Transverse colon (tissue), 4 donors: ENCODE measurements around the gene TP53TG5. TPM values are rescaled to one million over a fixed set of nuclear protein-coding genes. Genes with fewer than 3 reads are reported as not detected.

Experiments
- DNase-seq: peaks from one replicate; pipeline ENCODE4 v3.0.0-alpha.2; 2019
- H3K27ac ChIP-seq, 4 donors: fragments of 200-600 bp; sonication (generic); 2 replicates each; pipeline ENCODE4 v1.5.1; 2016 to 2018; ENCODE audit warnings: inconsistent platforms in 4 of 4
- H3K27me3 ChIP-seq: fragments of 200-600 bp; sonication (generic); 2 replicates; pipeline ENCODE4 v1.5.1; 2017; ENCODE audit warnings: inconsistent platforms
- H3K36me3 ChIP-seq, 4 donors: fragments of 200-600 bp; sonication (generic); 2 replicates each; pipeline ENCODE4 v1.5.1; 2017 to 2019; ENCODE audit warnings: inconsistent platforms in 4 of 4
- H3K4me1 ChIP-seq, 4 donors: fragments of 200-600 bp; sonication (generic); 2 replicates each; pipeline ENCODE4 v1.5.1; 2017 to 2020; ENCODE audit warnings: inconsistent platforms in 4 of 4
- H3K4me3 ChIP-seq, 4 donors: fragments of 200-600 bp; sonication (generic); 1 replicate in 1 of 4; 2 replicates in 3 of 4; pipeline versions ENCODE4 v1.5.1 to v1.6.1; 2017 to 2019; ENCODE audit warnings: inconsistent platforms in 4 of 4
- H3K9me3 ChIP-seq, 2 donors: fragments of 200-600 bp; sonication (generic); 2 replicates each; pipeline ENCODE4 v1.5.1; 2017 to 2019; ENCODE audit warnings: inconsistent platforms in 2 of 2
- CTCF ChIP-seq, 5 experiments: fragments of 200-600 bp in 3 of 5; fragments of 450-650 bp in 2 of 5; sonication (generic) in 3 of 5; IDR thresholded peaks; 1 replicate in 2 of 5; 2 replicates in 3 of 5; pipeline ENCODE4 v1.5.1; 2016 to 2017; ENCODE audit warnings: antibody characterized with exemption in 5 of 5, inconsistent platforms in 3 of 5, mild to moderate bottlenecking in 2 of 5, moderate library complexity in 1 of 5
- EP300 ChIP-seq: sonication (generic); formaldehyde crosslinking; IDR thresholded peaks from one replicate; pipeline ENCODE4 v1.6.1; 2017; ENCODE audit warnings: antibody characterized with exemption, low read depth
- POLR2A ChIP-seq: fragments of 450-650 bp; IDR thresholded peaks from one replicate; pipeline ENCODE4 v1.6.1; 2016; ENCODE audit warnings: antibody characterized with exemption, mild to moderate bottlenecking, moderate library complexity
- POLR2AphosphoS5 ChIP-seq, 3 donors: sonication (generic); formaldehyde crosslinking; IDR thresholded peaks; one replicate each; pipeline ENCODE4 v1.6.1; 2016; ENCODE audit warnings: antibody characterized with exemption in 3 of 3
- WGBS, 2 donors: methylation state at CpG; one replicate each; pipeline ENCODE4 v1.1.5; 2018; ENCODE audit warnings: low coverage in 1 of 2; 5-methylcytosine and 5-hydroxymethylcytosine counted together
- in situ Hi-C, 4 donors: fragments of 200-750 bp; cut with MboI; loops; one replicate each; pipeline versions ENCODE4 v1.15.0 to v1.15.1; 2017; ENCODE audit warnings: low sequenced_read_pairs in 3 of 4, low pct_ligation_motif_present in 1 of 4, low pct_unique_long_range_greater_than_20kb in 1 of 4
- intact Hi-C: fragments of 100-400 bp; cut with DNase I; formaldehyde crosslinking; loops from one replicate; pipeline ENCODE4 v1.15.1; 2023; ENCODE audit warnings: low total_unique reads
- total RNA-seq, 4 donors: library from RNA; depleted of rRNA; stranded (reverse); fragments of >200 nt; gene quantifications; one replicate each; pipeline ENCODE4 v1.1.0, GENCODE V29; 2016

Gene TP53TG5
- total RNA-seq, 4 donors from 2014 or later, result 0.14 TPM; not detected in 3

GRCh38 chr20:45406260-45407066 is 28.3 kb upstream of the TP53TG5 start:
- peak; percentile 84 for DNase-seq
- H3K4me3 ChIP-seq, result peak overlapping the region; percentile 62 to 93 (median 85)
- H3K4me1 ChIP-seq, result peaks cover 19 to 49% (median 44%) of the 10 kb centered on the region in 4 donors
- 3% methylated on average over 42 of the region's 87 CpGs; no CpG with 5 or more reads in 1 of the 2 donors for WGBS, 2 donors
- H3K27me3 ChIP-seq, result no peaks in the 10 kb centered on the region
- peaks cover 0 to 5% (median 0%) of the 10 kb centered on the region in 4 donors for H3K36me3 ChIP-seq
- H3K27ac ChIP-seq, result peak overlapping the region; percentile 92 to 97 (median 96)
- intact Hi-C loops (no loop called here), in situ Hi-C loops (no loop called here)
- no peaks in the 10 kb centered on the region for H3K9me3 ChIP-seq
- TF ChIP-seq POLR2AphosphoS5 (IDR thresholded peaks at IDR 0.05), result peak; percentile 29 to 74 (median 72)
- no peak for TF ChIP-seq EP300
- no peak for TF ChIP-seq CTCF (IDR thresholded peaks at IDR 0.05)
- TF ChIP-seq POLR2A, result peak; percentile 42

GRCh38 chr20:45405571-45406259 is 27.6 kb upstream of the TP53TG5 start:
- 3% methylated on average over 34 of the region's 49 CpGs; no CpG with 5 or more reads in 1 of the 2 donors for WGBS, 2 donors
- peak; percentile 66 for DNase-seq
- TF ChIP-seq POLR2A (peak; percentile 37), EP300 (no peak), POLR2AphosphoS5 (IDR thresholded peaks at IDR 0.05) (peak in 2 of 3 donors; percentile 6 to 46), CTCF (IDR thresholded peaks at IDR 0.05) (no peak)
- H3K36me3 ChIP-seq, result peaks cover 0 to 5% (median 0%) of the 10 kb centered on the region in 4 donors
- peaks cover 2 to 7% of the 10 kb centered on the region in 2 donors for H3K9me3 ChIP-seq
- intact Hi-C loops (no loop called here), in situ Hi-C loops (no loop called here)
- peak overlapping the region; percentile 62 to 93 (median 85) for H3K4me3 ChIP-seq
- H3K27ac ChIP-seq, result peak overlapping the region; percentile 92 to 97 (median 96)
- peaks cover 19 to 44% (median 37%) of the 10 kb centered on the region in 4 donors for H3K4me1 ChIP-seq
- no peaks in the 10 kb centered on the region for H3K27me3 ChIP-seq

DNA sequence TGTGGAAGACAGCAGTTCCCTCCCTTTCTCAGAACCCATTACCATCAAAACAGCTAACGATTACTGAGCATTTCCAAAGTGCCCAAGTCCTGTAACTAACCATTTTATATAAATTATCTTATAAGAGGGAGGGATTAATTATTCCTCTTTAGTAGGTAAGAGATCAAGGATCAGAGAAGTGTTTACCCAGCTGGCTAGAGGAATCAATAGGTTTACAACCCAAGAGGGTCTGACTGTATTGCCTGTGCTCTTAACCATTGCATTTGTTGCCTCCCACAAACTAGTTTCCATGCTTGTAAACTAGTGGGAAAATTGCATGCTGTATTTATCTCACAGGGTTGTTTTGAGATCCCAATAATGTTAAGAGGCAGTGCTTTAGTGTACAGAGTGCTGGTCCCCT is 26.3 kb upstream of the TP53TG5 start:
- no peak for TF ChIP-seq CTCF (IDR thresholded peaks at IDR 0.05)
- no peak for TF ChIP-seq POLR2A
- no peak for TF ChIP-seq EP300
- TF ChIP-seq POLR2AphosphoS5 (IDR thresholded peaks at IDR 0.05), result no peak
- in situ Hi-C loops, result no loop called here
- H3K27me3 ChIP-seq, result no peaks in the 10 kb centered on the region
- H3K4me1 ChIP-seq, result peaks cover 11 to 32% (median 25%) of the 10 kb centered on the region in 4 donors
- no peaks in the 10 kb centered on the region for H3K36me3 ChIP-seq
- no peak overlapping the region for H3K4me3 ChIP-seq
- WGBS, 2 donors, result 87 to 100% methylated on average over 1 of the region's 1 CpG
- intact Hi-C loops, result no loop called here
- peaks cover 7 to 15% of the 10 kb centered on the region in 2 donors for H3K9me3 ChIP-seq
- DNase-seq, result no peak
- H3K27ac ChIP-seq, result peak overlapping the region in 1 of 4 donors; percentile 51

DNA sequence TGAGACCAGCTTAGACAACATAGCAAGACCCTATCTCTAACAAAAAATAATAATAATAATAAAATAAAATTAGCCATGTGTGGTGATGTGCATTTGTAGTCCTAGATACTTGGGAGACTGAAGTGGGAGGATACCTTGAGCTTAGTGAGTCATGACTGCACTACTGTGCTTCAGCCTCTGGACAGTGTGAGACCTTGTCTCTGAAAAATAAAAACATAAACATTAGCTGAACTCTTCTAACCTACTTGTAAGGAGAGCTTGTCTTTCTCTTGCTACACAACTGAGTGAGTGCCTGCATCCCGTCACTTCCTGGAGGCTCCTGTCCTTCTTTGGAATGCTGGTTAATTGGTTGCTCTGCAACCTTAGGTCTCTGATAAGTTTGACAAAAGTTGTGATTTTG is 24.8 kb upstream of the TP53TG5 start:
- TF ChIP-seq CTCF (IDR thresholded peaks at IDR 0.05) (no peak), EP300 (no peak), POLR2AphosphoS5 (IDR thresholded peaks at IDR 0.05) (no peak), POLR2A (no peak)
- Histone ChIP-seq H3K36me3 (no peaks in the 10 kb centered on the region), H3K4me3 (no peak overlapping the region), H3K9me3 (peaks cover 7 to 15% of the 10 kb centered on the region in 2 donors), H3K27me3 (no peaks in the 10 kb centered on the region), H3K27ac (no peak overlapping the region), H3K4me1 (peaks cover 1 to 18% (median 11%) of the 10 kb centered on the region in 4 donors)
- 100% methylated on average over 1 of the region's 1 CpG for whole genome bisulfite sequencing, 2 donors
- intact Hi-C loops, result no loop called here
- no peak for DNase-seq
- in situ Hi-C loops, result no loop called here
